ENCODE data around the gene IVNS1ABP. TPM values are rescaled to one million over a fixed set of nuclear protein-coding genes. Genes with fewer than 3 reads are reported as not detected.

The IVNS1ABP gene
- total RNA-seq, 1 donor from 2014 or later = 125 TPM

DNA sequence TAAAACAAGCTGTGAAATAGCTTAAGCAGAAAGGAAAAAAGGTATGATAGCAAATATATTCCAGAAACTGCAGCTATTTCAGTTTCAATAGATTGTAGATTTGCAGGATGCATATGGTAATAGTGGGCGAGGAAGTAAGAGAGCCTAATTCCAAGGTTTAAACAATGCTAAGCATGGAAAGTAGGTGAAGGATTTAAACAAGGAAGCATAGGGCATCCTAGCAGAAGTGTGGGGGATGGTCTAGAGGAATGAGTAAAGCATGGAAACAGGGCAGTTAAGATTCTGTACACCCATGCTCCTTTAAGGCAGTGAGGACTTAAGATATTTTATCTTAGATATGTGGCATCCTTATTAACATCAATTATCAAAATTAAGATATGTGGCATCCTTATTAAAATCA lies 2.6 kb downstream of the IVNS1ABP start:
- H3K4me1 Mint-ChIP-seq = peaks cover 57% of the 10 kb centered on the region
- H3K27ac Mint-ChIP-seq (ENCODE audit: unreplicated experiment) = peak overlapping the region; percentile 53
- peak overlapping the region; percentile 92 for H3K4me3 Mint-ChIP-seq
- DNase-seq (ENCODE audit: low read depth, low spot score) = no peak
- TF ChIP-seq, protein P1, sequence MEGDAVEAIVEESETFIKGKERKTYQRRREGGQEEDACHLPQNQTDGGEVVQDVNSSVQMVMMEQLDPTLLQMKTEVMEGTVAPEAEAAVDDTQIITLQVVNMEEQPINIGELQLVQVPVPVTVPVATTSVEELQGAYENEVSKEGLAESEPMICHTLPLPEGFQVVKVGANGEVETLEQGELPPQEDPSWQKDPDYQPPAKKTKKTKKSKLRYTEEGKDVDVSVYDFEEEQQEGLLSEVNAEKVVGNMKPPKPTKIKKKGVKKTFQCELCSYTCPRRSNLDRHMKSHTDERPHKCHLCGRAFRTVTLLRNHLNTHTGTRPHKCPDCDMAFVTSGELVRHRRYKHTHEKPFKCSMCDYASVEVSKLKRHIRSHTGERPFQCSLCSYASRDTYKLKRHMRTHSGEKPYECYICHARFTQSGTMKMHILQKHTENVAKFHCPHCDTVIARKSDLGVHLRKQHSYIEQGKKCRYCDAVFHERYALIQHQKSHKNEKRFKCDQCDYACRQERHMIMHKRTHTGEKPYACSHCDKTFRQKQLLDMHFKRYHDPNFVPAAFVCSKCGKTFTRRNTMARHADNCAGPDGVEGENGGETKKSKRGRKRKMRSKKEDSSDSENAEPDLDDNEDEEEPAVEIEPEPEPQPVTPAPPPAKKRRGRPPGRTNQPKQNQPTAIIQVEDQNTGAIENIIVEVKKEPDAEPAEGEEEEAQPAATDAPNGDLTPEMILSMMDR (conservative IDR thresholded peaks at IDR 0.05) = no peak
- H3K27me3 Mint-ChIP-seq (ENCODE audit: low read depth) = no peaks in the 10 kb centered on the region
- peaks cover 2% of the 10 kb centered on the region for H3K9me3 Mint-ChIP-seq
- peaks cover 6% of the 10 kb centered on the region for H3K36me3 Mint-ChIP-seq (ENCODE audit: low read depth)

DNA sequence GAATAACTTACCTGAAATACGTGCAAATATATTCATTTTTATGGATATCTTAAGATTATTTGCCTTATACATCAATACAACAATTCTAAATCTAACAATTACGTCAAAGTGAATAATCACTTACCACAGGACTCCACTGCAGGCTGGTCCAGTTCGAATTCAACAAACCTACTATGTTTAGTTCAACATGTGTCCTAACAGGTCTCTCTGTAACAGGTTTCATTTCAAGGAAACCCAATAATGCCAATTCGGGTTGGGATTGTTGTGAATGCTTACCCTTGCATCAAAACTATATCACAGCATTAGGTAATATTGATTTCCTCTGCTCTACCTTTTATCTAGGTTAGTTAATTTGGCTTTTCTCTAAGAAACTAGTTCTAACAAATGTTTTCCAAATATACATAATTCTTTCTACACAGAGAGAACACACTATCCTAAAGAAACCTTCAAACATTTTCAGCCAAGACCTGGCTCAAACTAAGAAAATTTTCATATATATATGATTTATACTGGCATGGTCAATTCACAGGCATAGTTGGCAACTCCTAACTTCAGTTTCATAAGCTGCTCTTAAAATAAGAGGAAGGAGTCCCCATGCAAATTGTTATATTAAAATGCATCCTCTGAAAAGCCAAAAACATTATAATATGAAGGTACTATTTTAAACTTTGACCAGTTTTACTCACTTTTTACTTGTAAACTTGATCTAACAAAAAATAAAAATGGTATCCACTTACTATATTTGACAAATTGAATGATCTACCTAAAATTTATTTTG lies 4.5 kb downstream of the IVNS1ABP start:
- Mint-ChIP-seq H3K27me3 (ENCODE audit: low read depth) (no peaks in the 10 kb centered on the region), H3K4me1 (peaks cover 40% of the 10 kb centered on the region), H3K9me3 (no peaks in the 10 kb centered on the region), H3K27ac (ENCODE audit: unreplicated experiment) (no peak overlapping the region), H3K36me3 (ENCODE audit: low read depth) (peaks cover 8% of the 10 kb centered on the region), H3K4me3 (peak overlapping the region; percentile 92)
- no peak for DNase-seq (ENCODE audit: low read depth, low spot score)
- TF ChIP-seq, protein P1 (conservative IDR thresholded peaks at IDR 0.05) = no peak

DNA sequence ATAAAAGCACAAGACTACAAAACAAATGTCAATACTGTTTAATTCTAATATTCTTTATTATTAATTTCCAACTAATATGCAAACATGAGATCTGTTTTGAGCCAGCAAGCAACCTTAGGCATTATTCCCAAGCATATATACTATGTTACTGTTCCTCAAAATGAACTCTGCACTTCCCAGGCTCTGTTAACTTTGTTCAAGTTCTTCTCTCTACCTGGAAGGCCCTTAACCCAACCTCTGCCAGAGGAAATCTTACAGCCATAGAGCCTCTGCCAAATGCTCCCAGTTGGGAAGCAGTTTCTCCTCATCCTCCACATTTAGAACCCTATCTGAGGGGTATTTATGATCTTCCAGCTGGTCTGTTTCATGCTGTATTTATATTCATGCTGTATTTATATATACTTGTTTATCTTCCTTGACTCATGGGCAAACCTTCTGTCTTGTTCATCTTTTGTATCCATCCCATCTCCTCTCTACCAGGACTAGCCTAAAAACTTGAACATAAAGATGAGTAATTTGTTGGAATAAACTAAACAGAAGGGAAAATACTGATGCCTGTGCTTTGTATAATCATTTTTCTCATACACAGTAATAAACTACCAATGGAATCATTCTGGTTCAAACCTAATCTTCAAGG lies 5.3 kb downstream of the IVNS1ABP start:
- TF ChIP-seq, protein P1 (conservative IDR thresholded peaks at IDR 0.05) = no peak
- no peaks in the 10 kb centered on the region for H3K27me3 Mint-ChIP-seq (ENCODE audit: low read depth)
- no peak for DNase-seq (ENCODE audit: low read depth, low spot score)
- no peaks in the 10 kb centered on the region for H3K9me3 Mint-ChIP-seq
- no peak overlapping the region for H3K27ac Mint-ChIP-seq (ENCODE audit: unreplicated experiment)
- H3K36me3 Mint-ChIP-seq (ENCODE audit: low read depth) = peaks cover 6% of the 10 kb centered on the region
- H3K4me1 Mint-ChIP-seq = peaks cover 36% of the 10 kb centered on the region
- H3K4me3 Mint-ChIP-seq = peak overlapping the region; percentile 4

DNA sequence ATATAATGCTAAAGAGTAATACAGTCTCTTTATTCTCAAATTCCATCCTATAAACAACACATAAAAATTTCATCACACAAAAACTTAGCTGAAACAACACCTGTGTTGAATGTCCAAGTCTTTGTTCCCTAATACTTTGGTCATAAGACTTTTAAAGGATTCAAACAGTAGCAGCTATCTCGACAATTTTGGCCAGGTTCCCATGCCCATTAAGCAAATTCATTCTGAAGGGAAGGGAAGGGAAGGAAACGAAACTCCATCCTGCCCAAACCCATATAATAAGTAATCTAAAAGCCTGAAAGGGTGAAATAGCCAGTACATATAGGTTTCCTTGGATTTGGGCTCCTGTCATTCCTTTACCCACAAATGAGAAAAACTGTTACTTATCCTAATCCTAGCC lies 7.5 kb downstream of the IVNS1ABP start:
- Mint-ChIP-seq H3K27ac (ENCODE audit: unreplicated experiment) (no peak overlapping the region), H3K4me1 (peaks cover 27% of the 10 kb centered on the region), H3K9me3 (no peaks in the 10 kb centered on the region), H3K4me3 (no peak overlapping the region), H3K36me3 (ENCODE audit: low read depth) (peaks cover 18% of the 10 kb centered on the region), H3K27me3 (ENCODE audit: low read depth) (no peaks in the 10 kb centered on the region)
- TF ChIP-seq, protein P1 (conservative IDR thresholded peaks at IDR 0.05) = no peak
- no peak for DNase-seq (ENCODE audit: low read depth, low spot score)

DNA sequence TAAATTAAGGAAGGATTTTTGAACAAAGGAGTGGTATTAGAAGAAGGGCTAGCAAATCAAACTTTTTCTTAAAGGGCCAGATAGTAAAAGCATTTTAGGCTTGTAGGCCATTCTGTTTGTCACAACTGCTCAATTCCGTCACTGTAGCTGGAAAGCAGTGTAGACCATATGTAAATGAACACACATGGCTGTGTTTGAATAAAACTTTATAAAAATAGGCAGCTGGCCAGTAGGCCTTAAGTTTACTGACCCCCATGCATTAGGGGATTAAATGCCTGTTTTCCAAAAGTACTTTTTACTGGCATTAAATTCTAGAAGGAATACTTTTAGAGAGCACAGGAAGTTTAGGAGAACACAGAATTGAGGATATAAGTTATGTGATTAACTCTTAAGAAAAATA lies 8.9 kb downstream of the IVNS1ABP start:
- DNase-seq (ENCODE audit: low read depth, low spot score) = no peak
- Mint-ChIP-seq H3K9me3 (no peaks in the 10 kb centered on the region), H3K36me3 (ENCODE audit: low read depth) (peaks cover 25% of the 10 kb centered on the region), H3K4me1 (peaks cover 13% of the 10 kb centered on the region), H3K27me3 (ENCODE audit: low read depth) (no peaks in the 10 kb centered on the region), H3K27ac (ENCODE audit: unreplicated experiment) (no peak overlapping the region), H3K4me3 (no peak overlapping the region)
- TF ChIP-seq, protein P1 (conservative IDR thresholded peaks at IDR 0.05) = no peak
